A549 (cell line): ENCODE measurements around the gene CLDN6. TPM values are rescaled to one million over a fixed set of nuclear protein-coding genes. Genes with fewer than 3 reads are reported as not detected.

Source experiments
- ATAC-seq, 2 experiments: fragments of 200-7000 bp in 1 of 2; fragments of >200 bp in 1 of 2; cut with Nextera tagmentation in 1 of 2; cut with Tn5 transposase in 1 of 2; 3 replicates each; pipeline versions ENCODE4 v1.8.0 to v1.9.1; 2018 to 2020; ENCODE audit warnings: mild to moderate bottlenecking in 1 of 2, moderate library complexity in 1 of 2
- CTCF ChIA-PET: fragments of 300-600 bp; sonication (Branson Sonifier 250); formaldehyde crosslinking; extraction: SDS; loops from one replicate; lab custom pipeline; 2021; ENCODE audit warnings: antibody characterized with exemption, inconsistent platforms; lab: Yijun Ruan, JAX
- POLR2A ChIA-PET: fragments of 350-600 bp; formaldehyde crosslinking; extraction: SDS; loops from one replicate; lab custom pipeline; 2021; ENCODE audit warnings: antibody characterized with exemption, inconsistent platforms; lab: Yijun Ruan, JAX
- DNase-seq, 2 experiments: peaks; one replicate each; pipeline versions ENCODE4 v3.0.0 to v3.0.0-alpha.2; 2011 to 2016; ENCODE audit warnings: low read depth in 1 of 2, low spot score in 1 of 2
- FAIRE-seq: peaks from 2 replicates; lab custom pipeline; 2011; peaks lifted over from hg19 to GRCh38; lab: Jason Lieb, UNC
- H3K27ac ChIP-seq, 2 experiments: fragments of >200 bp; sonication (Bioruptor Twin); formaldehyde crosslinking; 3 replicates each; pipeline ENCODE4 v1.5.1; 2016 to 2017
- H3K4me1 ChIP-seq: fragments of >200 bp; sonication (Bioruptor Twin); formaldehyde crosslinking; 3 replicates; pipeline ENCODE4 v1.6.1; 2016
- H3K4me2 ChIP-seq: fragments of >200 bp; sonication (Bioruptor Twin); formaldehyde crosslinking; 3 replicates; pipeline ENCODE4 v1.6.1; 2016
- H3K4me3 ChIP-seq: fragments of >200 bp; sonication (Bioruptor Twin); formaldehyde crosslinking; 3 replicates; pipeline ENCODE4 v1.5.1; 2016
- H3K9me3 ChIP-seq: fragments of >200 bp; sonication (Bioruptor Twin); formaldehyde crosslinking; 3 replicates; pipeline ENCODE4 v1.6.1; 2016
- CHD2 ChIP-seq: fragments of 150-350 bp; IDR thresholded peaks from 2 replicates; pipeline ENCODE4 v1.6.1; 2014; ENCODE audit warnings: low read length; ENCODE audit not compliant: partially characterized antibody
- FOSL2 ChIP-seq, 2 experiments: fragments of 450-650 bp in 1 of 2; fragments of >200 bp in 1 of 2; sonication (Bioruptor Twin) in 1 of 2; formaldehyde crosslinking; IDR thresholded peaks; 2 replicates each; pipeline versions ENCODE4 v1.5.0 to v1.6.1; 2016 to 2020; ENCODE audit warnings: mild to moderate bottlenecking in 1 of 2, moderate library complexity in 1 of 2
- HEYL ChIP-seq: fragments of 250-450 bp; sonication (Bioruptor Pico); IDR thresholded peaks from 2 replicates; pipeline ENCODE4 v1.8.0; 2021; ENCODE audit warnings: mild to moderate bottlenecking, moderate library complexity
- HOXB13 ChIP-seq: fragments of 250-450 bp; sonication (Bioruptor Pico); IDR thresholded peaks from 2 replicates; pipeline ENCODE4 v1.5.0; 2020; ENCODE audit warnings: low read depth, mild to moderate bottlenecking, moderate library complexity
- KDM1A ChIP-seq: fragments of 200-600 bp; sonication (generic); IDR thresholded peaks from 2 replicates; pipeline ENCODE4 v1.6.1; 2016; ENCODE audit warnings: low read depth, mild to moderate bottlenecking
- MAFK ChIP-seq: fragments of 450-650 bp; IDR thresholded peaks from 2 replicates; pipeline ENCODE4 v1.6.1; 2014; ENCODE audit not compliant: partially characterized antibody
- NFE2L2 ChIP-seq: fragments of 150-350 bp; conservative IDR thresholded peaks from 2 replicates; pipeline ENCODE4 v1.6.1; 2014; ENCODE audit warnings: low read length
- NPAS2 ChIP-seq: fragments of 250-450 bp; sonication (Bioruptor Pico); IDR thresholded peaks from 2 replicates; pipeline ENCODE4 v1.8.0; 2022; ENCODE audit warnings: mild to moderate bottlenecking, moderate library complexity, borderline replicate concordance
- NR3C1 ChIP-seq: fragments of >200 bp; sonication (Bioruptor Twin); formaldehyde crosslinking; IDR thresholded peaks from 3 replicates; pipeline ENCODE4 v1.6.1; 2017
- POLR2AphosphoS2 ChIP-seq: conservative IDR thresholded peaks from 2 replicates; pipeline ENCODE4 v1.6.1; 2012; ENCODE audit warnings: low read length, improper control_type of control experiment, inconsistent platforms
- RAD21 ChIP-seq, 2 experiments: fragments of >200 bp in 1 of 2; sonication (Bioruptor Twin) in 1 of 2; formaldehyde crosslinking in 1 of 2; IDR thresholded peaks in 1 of 2; conservative IDR thresholded peaks in 1 of 2; 2 replicates in 1 of 2; 3 replicates in 1 of 2; pipeline ENCODE4 v1.6.1; 2012 to 2018; ENCODE audit warnings: inconsistent platforms in 1 of 2
- RARB ChIP-seq: fragments of 250-450 bp; sonication (Bioruptor Pico); IDR thresholded peaks from 2 replicates; pipeline ENCODE4 v1.8.0; 2021; ENCODE audit warnings: mild to moderate bottlenecking, moderate library complexity
- RCOR1 ChIP-seq: fragments of 150-350 bp; IDR thresholded peaks from 2 replicates; pipeline ENCODE4 v1.6.1; 2014; ENCODE audit warnings: antibody characterized with exemption, low read length, low read depth
- SREBF2 ChIP-seq: fragments of 450-650 bp; IDR thresholded peaks from 2 replicates; pipeline ENCODE4 v1.6.1; 2014; ENCODE audit warnings: mild to moderate bottlenecking, moderate library complexity
- TFCP2L1 ChIP-seq: fragments of 250-450 bp; sonication (Bioruptor Pico); IDR thresholded peaks from 2 replicates; pipeline ENCODE4 v1.5.0; 2021; ENCODE audit warnings: mild to moderate bottlenecking
- ZFP36 ChIP-seq: fragments of 450-650 bp; IDR thresholded peaks from 2 replicates; pipeline ENCODE4 v1.6.1; 2014; ENCODE audit warnings: borderline replicate concordance; ENCODE audit not compliant: partially characterized antibody
- WGBS: methylation state at CpG from one replicate; pipeline ENCODE4 v1.1.6; 2017; ENCODE audit errors: missing lambda C conversion rate; 5-methylcytosine and 5-hydroxymethylcytosine counted together
- polyA plus RNA-seq, 4 experiments: library from polyadenylated mRNA; depleted of rRNA in 3 of 4; stranded (reverse); fragments of >200 nt; fragmentation: RNase III in 1 of 4; extraction: RNeasy Plus Mini Kit Qiagen cat#74134 plus additional on column Dnase treatment in 1 of 4; gene quantifications; 2 replicates in 3 of 4; 3 replicates in 1 of 4; pipeline ENCODE4 v1.2.3, GENCODE V29; 2011 to 2017
- small RNA-seq, 6 experiments: library from RNA; depleted of rRNA; stranded (forward); fragments of <200 nt; gene quantifications; one replicate each; pipeline ENCODE3, GENCODE V24; 2012
- TF ChIP-seq, protein P1 (sequence below): fragments of 450-650 bp; IDR thresholded peaks from 2 replicates; pipeline ENCODE4 v1.6.1; 2014; ENCODE audit warnings: antibody characterized with exemption
- TF ChIP-seq, protein P2 (sequence below): fragments of >200 bp; sonication (Bioruptor Twin); formaldehyde crosslinking; IDR thresholded peaks from 3 replicates; pipeline ENCODE4 v1.5.1; 2016
- TF ChIP-seq, protein P3 (sequence below): fragments of 250-450 bp; sonication (Bioruptor Pico); IDR thresholded peaks from 2 replicates; pipeline ENCODE4 v1.5.0; 2020; ENCODE audit warnings: low read depth, mild to moderate bottlenecking, moderate library complexity

CLDN6 gene
- polyA plus RNA-seq, 2 of the 4 experiments (the other 2 are of a cell fraction) = 0.25 TPM; not detected in 1

DNA sequence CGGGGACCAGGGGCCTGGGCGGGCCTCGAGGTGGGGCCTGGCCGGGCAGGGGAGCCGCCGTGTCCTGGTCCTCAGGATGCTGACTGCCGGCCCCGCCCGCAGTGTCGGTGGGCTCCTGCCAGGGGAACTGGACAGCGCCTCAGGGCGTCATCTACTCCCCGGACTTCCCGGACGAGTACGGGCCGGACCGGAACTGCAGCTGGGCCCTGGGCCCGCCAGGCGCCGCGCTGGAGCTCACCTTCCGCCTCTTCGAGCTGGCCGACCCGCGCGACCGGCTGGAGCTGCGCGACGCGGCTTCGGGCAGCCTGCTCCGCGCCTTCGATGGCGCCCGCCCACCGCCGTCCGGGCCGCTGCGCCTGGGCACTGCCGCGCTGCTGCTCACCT is 51.2 kb downstream of the CLDN6 start:
- H3K9me3 ChIP-seq = no peaks in the 10 kb centered on the region
- TF ChIP-seq, protein P1, sequence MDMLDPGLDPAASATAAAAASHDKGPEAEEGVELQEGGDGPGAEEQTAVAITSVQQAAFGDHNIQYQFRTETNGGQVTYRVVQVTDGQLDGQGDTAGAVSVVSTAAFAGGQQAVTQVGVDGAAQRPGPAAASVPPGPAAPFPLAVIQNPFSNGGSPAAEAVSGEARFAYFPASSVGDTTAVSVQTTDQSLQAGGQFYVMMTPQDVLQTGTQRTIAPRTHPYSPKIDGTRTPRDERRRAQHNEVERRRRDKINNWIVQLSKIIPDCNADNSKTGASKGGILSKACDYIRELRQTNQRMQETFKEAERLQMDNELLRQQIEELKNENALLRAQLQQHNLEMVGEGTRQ = no peak
- TF ChIP-seq TFCP2L1 (CRISPR knock-in tag) (no peak), RCOR1 (no peak), HEYL (CRISPR knock-in tag) (no peak), RAD21 (conservative IDR thresholded peaks at IDR 0.05 in 1 of 2, IDR thresholded peaks at IDR 0.05 in 1 of 2) (no peak), HOXB13 (CRISPR knock-in tag) (no peak), KDM1A (no peak), POLR2AphosphoS2 (no peak), NR3C1 (no peak), NFE2L2 (no peak), SREBF2 (no peak), ZFP36 (no peak), RARB (CRISPR knock-in tag) (no peak)
- TF ChIP-seq, protein P2, sequence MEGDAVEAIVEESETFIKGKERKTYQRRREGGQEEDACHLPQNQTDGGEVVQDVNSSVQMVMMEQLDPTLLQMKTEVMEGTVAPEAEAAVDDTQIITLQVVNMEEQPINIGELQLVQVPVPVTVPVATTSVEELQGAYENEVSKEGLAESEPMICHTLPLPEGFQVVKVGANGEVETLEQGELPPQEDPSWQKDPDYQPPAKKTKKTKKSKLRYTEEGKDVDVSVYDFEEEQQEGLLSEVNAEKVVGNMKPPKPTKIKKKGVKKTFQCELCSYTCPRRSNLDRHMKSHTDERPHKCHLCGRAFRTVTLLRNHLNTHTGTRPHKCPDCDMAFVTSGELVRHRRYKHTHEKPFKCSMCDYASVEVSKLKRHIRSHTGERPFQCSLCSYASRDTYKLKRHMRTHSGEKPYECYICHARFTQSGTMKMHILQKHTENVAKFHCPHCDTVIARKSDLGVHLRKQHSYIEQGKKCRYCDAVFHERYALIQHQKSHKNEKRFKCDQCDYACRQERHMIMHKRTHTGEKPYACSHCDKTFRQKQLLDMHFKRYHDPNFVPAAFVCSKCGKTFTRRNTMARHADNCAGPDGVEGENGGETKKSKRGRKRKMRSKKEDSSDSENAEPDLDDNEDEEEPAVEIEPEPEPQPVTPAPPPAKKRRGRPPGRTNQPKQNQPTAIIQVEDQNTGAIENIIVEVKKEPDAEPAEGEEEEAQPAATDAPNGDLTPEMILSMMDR = no peak
- no peak overlapping the region for H3K4me3 ChIP-seq
- peaks cover 26% of the 10 kb centered on the region for H3K4me1 ChIP-seq
- no peak overlapping the region for H3K27ac ChIP-seq
- POLR2A ChIA-PET = no interaction called here
- FAIRE-seq = no peak
- DNase-seq = no peak
- no peak for ATAC-seq
- CTCF ChIA-PET = interaction anchor here (0.7 to 2.6 kb wide), 4 partner anchors 11 to 17 kb away, joined by 3 to 7 read pairs (median 4); no protein-coding TSS in a partner anchor
- H3K4me2 ChIP-seq = no peak overlapping the region
- 97% methylated on average over 43 of the region's 46 CpGs for WGBS

DNA sequence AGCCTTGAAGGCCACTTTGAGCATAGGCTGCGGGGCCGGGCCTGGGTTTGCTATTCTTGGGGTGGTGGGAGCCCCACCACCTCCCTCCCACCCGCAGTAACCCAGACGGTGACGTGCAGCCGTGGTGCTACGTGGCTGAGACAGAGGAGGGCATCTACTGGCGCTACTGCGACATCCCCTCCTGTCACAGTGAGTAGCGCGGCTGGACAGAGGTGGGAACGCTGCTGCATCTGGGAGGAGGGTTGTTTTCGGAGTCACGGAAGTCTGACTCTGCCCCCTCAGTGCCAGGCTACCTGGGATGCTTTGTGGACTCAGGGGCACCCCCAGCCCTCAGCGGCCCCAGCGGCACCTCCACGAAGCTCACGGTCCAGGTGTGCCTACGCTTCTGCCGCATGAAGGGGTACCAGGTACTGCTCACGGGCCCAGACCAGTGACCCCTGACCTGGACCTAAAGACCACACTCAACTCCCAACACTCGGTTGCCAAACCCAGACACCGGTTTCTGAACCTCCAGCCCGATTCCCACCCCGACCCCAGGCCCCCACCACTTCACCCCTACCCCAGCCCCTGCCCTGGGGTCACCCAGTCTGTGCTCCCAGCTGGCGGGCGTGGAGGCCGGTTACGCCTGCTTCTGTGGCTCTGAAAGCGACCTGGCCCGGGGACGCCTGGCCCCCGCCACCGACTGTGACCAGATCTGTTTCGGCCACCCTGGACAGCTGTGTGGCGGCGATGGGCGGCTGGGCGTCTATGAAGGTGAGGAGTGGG is 51.8 kb downstream of the CLDN6 start:
- no peak for FAIRE-seq
- Histone ChIP-seq H3K27ac (no peak overlapping the region), H3K9me3 (no peaks in the 10 kb centered on the region), H3K4me2 (no peak overlapping the region), H3K4me1 (peaks cover 26% of the 10 kb centered on the region), H3K4me3 (no peak overlapping the region)
- WGBS = 95% methylated on average over 25 of the region's 39 CpGs
- no peak for TF ChIP-seq POLR2AphosphoS2
- TF ChIP-seq CHD2 = no peak
- no peak for TF ChIP-seq RAD21 (conservative IDR thresholded peaks at IDR 0.05 in 1 of 2, IDR thresholded peaks at IDR 0.05 in 1 of 2)
- no peak for TF ChIP-seq NPAS2 (CRISPR knock-in tag)
- TF ChIP-seq HEYL (CRISPR knock-in tag) = no peak
- TF ChIP-seq FOSL2 (IDR thresholded peaks at IDR 0.05) = no peak
- TF ChIP-seq FOSL2 (CRISPR knock-in tag; IDR thresholded peaks at IDR 0.05) = no peak
- no peak for TF ChIP-seq ZFP36
- TF ChIP-seq, protein P3, sequence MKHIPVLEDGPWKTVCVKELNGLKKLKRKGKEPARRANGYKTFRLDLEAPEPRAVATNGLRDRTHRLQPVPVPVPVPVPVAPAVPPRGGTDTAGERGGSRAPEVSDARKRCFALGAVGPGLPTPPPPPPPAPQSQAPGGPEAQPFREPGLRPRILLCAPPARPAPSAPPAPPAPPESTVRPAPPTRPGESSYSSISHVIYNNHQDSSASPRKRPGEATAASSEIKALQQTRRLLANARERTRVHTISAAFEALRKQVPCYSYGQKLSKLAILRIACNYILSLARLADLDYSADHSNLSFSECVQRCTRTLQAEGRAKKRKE (CRISPR knock-in tag) = no peak
- no peak for TF ChIP-seq MAFK
- CTCF ChIA-PET = interaction anchor here (0.7 to 8.1 kb wide), 5 partner anchors 12 to 18 kb away, joined by 3 to 97 read pairs (median 6); no protein-coding TSS in a partner anchor
- POLR2A ChIA-PET = no interaction called here
- DNase-seq = no peak
- no peak for ATAC-seq

Small RNA genes within 50 kb of the gene (small RNA-seq; reads per million reads assigned to genes)
- 0 to 4.7 (median 0) reads per million in 6 experiments for gene LINC00514

Other genes with a start within 250 kb of the CLDN6 start
- 136 and 144 TPM in 2 replicates for gene ELOB, start 240.9 kb downstream of the CLDN6 start, polyA plus RNA-seq (2011; rRNA removed)
- gene ELOB, start 240.9 kb downstream of the CLDN6 start, polyA plus RNA-seq (2017; fragmentation: RNase III; extraction: RNeasy Plus Mini Kit Qiagen cat#74134 plus additional on column Dnase treatment) = 414 to 494 TPM (median 469 TPM) in 3 replicates
- gene PRSS33, start 230.6 kb downstream of the CLDN6 start, polyA plus RNA-seq (2011; rRNA removed) = not detected in 2 replicates
- 0.04 to 0.05 TPM in 2 of 3 replicates, not detected in the other for gene PRSS33, start 230.6 kb downstream of the CLDN6 start, polyA plus RNA-seq (2017; fragmentation: RNase III; extraction: RNeasy Plus Mini Kit Qiagen cat#74134 plus additional on column Dnase treatment)
- not detected in 2 replicates for gene PRSS41, start 219.7 kb downstream of the CLDN6 start, polyA plus RNA-seq (2011; rRNA removed)
- gene PRSS41, start 219.7 kb downstream of the CLDN6 start, polyA plus RNA-seq (2017; fragmentation: RNase III; extraction: RNeasy Plus Mini Kit Qiagen cat#74134 plus additional on column Dnase treatment) = not detected in 3 replicates
- gene PRSS21, start 200.9 kb downstream of the CLDN6 start, polyA plus RNA-seq (2011; rRNA removed) = 0.16 and 0.23 TPM in 2 replicates
- gene PRSS21, start 200.9 kb downstream of the CLDN6 start, polyA plus RNA-seq (2017; fragmentation: RNase III; extraction: RNeasy Plus Mini Kit Qiagen cat#74134 plus additional on column Dnase treatment) = 0.08 to 0.12 TPM in 2 of 3 replicates, not detected in the other
- gene ZG16B, start 187.9 kb downstream of the CLDN6 start, polyA plus RNA-seq (2011; rRNA removed) = 0.85 and 0.86 TPM in 2 replicates
- 0.40 to 0.59 TPM (median 0.54 TPM) in 3 replicates for gene ZG16B, start 187.9 kb downstream of the CLDN6 start, polyA plus RNA-seq (2017; fragmentation: RNase III; extraction: RNeasy Plus Mini Kit Qiagen cat#74134 plus additional on column Dnase treatment)
- gene PRSS22, start 160.0 kb downstream of the CLDN6 start, polyA plus RNA-seq (2011; rRNA removed) = not detected in 2 replicates
- 0.10 to 0.33 TPM in 2 of 3 replicates, not detected in the other for gene PRSS22, start 160.0 kb downstream of the CLDN6 start, polyA plus RNA-seq (2017; fragmentation: RNase III; extraction: RNeasy Plus Mini Kit Qiagen cat#74134 plus additional on column Dnase treatment)
- gene FLYWCH2, start 135.0 kb downstream of the CLDN6 start, polyA plus RNA-seq (2011; rRNA removed) = 22.7 and 23.2 TPM in 2 replicates
- gene FLYWCH2, start 135.0 kb downstream of the CLDN6 start, polyA plus RNA-seq (2017; fragmentation: RNase III; extraction: RNeasy Plus Mini Kit Qiagen cat#74134 plus additional on column Dnase treatment) = 40.1 to 42.1 TPM (median 41.2 TPM) in 3 replicates
- gene FLYWCH1, start 106.3 kb downstream of the CLDN6 start, polyA plus RNA-seq (2011; rRNA removed) = 9.3 and 10.6 TPM in 2 replicates
- gene FLYWCH1, start 106.3 kb downstream of the CLDN6 start, polyA plus RNA-seq (2017; fragmentation: RNase III; extraction: RNeasy Plus Mini Kit Qiagen cat#74134 plus additional on column Dnase treatment) = 20.5 to 22.5 TPM (median 22.3 TPM) in 3 replicates
- 0.28 and 0.35 TPM in 2 replicates for gene KREMEN2, start 53.9 kb downstream of the CLDN6 start, polyA plus RNA-seq (2011; rRNA removed)
- 1.4 to 1.6 TPM (median 1.5 TPM) in 3 replicates for gene KREMEN2, start 53.9 kb downstream of the CLDN6 start, polyA plus RNA-seq (2017; fragmentation: RNase III; extraction: RNeasy Plus Mini Kit Qiagen cat#74134 plus additional on column Dnase treatment)
- 8.0 and 9.0 TPM in 2 replicates for gene PAQR4, start 48.8 kb downstream of the CLDN6 start, polyA plus RNA-seq (2011; rRNA removed)
- gene PAQR4, start 48.8 kb downstream of the CLDN6 start, polyA plus RNA-seq (2017; fragmentation: RNase III; extraction: RNeasy Plus Mini Kit Qiagen cat#74134 plus additional on column Dnase treatment) = 17.5 to 18.6 TPM (median 18.5 TPM) in 3 replicates
- gene PKMYT1, start 37.7 kb downstream of the CLDN6 start, polyA plus RNA-seq (2011; rRNA removed) = 8.4 and 10.5 TPM in 2 replicates
- 50.5 to 55.2 TPM (median 52.5 TPM) in 3 replicates for gene PKMYT1, start 37.7 kb downstream of the CLDN6 start, polyA plus RNA-seq (2017; fragmentation: RNase III; extraction: RNeasy Plus Mini Kit Qiagen cat#74134 plus additional on column Dnase treatment)
- gene CLDN9, start 5.3 kb downstream of the CLDN6 start, polyA plus RNA-seq (2011; rRNA removed) = 0.03 and 0.12 TPM in 2 replicates
- gene CLDN9, start 5.3 kb downstream of the CLDN6 start, polyA plus RNA-seq (2017; fragmentation: RNase III; extraction: RNeasy Plus Mini Kit Qiagen cat#74134 plus additional on column Dnase treatment) = 0.06 to 0.16 TPM (median 0.12 TPM) in 3 replicates
- gene TNFRSF12A, start 2.2 kb upstream of the CLDN6 start, polyA plus RNA-seq (2011; rRNA removed) = 89.0 and 111 TPM in 2 replicates
- 295 to 325 TPM (median 314 TPM) in 3 replicates for gene TNFRSF12A, start 2.2 kb upstream of the CLDN6 start, polyA plus RNA-seq (2017; fragmentation: RNase III; extraction: RNeasy Plus Mini Kit Qiagen cat#74134 plus additional on column Dnase treatment)
- gene HCFC1R1, start 5.8 kb upstream of the CLDN6 start, polyA plus RNA-seq (2011; rRNA removed) = 46.4 and 60.3 TPM in 2 replicates
- gene HCFC1R1, start 5.8 kb upstream of the CLDN6 start, polyA plus RNA-seq (2017; fragmentation: RNase III; extraction: RNeasy Plus Mini Kit Qiagen cat#74134 plus additional on column Dnase treatment) = 131 to 199 TPM (median 179 TPM) in 3 replicates
- 31.8 and 32.5 TPM in 2 replicates for gene THOC6, start 5.9 kb upstream of the CLDN6 start, polyA plus RNA-seq (2011; rRNA removed)
- 48.7 to 56.5 TPM (median 53.2 TPM) in 3 replicates for gene THOC6, start 5.9 kb upstream of the CLDN6 start, polyA plus RNA-seq (2017; fragmentation: RNase III; extraction: RNeasy Plus Mini Kit Qiagen cat#74134 plus additional on column Dnase treatment)
- not detected in 2 replicates for gene BICDL2, start 18.8 kb upstream of the CLDN6 start, polyA plus RNA-seq (2011; rRNA removed)
- gene BICDL2, start 18.8 kb upstream of the CLDN6 start, polyA plus RNA-seq (2017; fragmentation: RNase III; extraction: RNeasy Plus Mini Kit Qiagen cat#74134 plus additional on column Dnase treatment) = not detected in 3 replicates
- gene MMP25, start 28.4 kb upstream of the CLDN6 start, polyA plus RNA-seq (2011; rRNA removed) = 0.03 and 0.04 TPM in 2 replicates
- gene MMP25, start 28.4 kb upstream of the CLDN6 start, polyA plus RNA-seq (2017; fragmentation: RNase III; extraction: RNeasy Plus Mini Kit Qiagen cat#74134 plus additional on column Dnase treatment) = 0.25 to 0.31 TPM (median 0.25 TPM) in 3 replicates
- gene IL32, start 47.5 kb upstream of the CLDN6 start, polyA plus RNA-seq (2011; rRNA removed) = 8.9 and 12.4 TPM in 2 replicates
- gene IL32, start 47.5 kb upstream of the CLDN6 start, polyA plus RNA-seq (2017; fragmentation: RNase III; extraction: RNeasy Plus Mini Kit Qiagen cat#74134 plus additional on column Dnase treatment) = 18.8 to 32.0 TPM (median 20.2 TPM) in 3 replicates
- 0.08 and 0.09 TPM in 2 replicates for gene ZSCAN10, start 81.1 kb upstream of the CLDN6 start, polyA plus RNA-seq (2011; rRNA removed)
- gene ZSCAN10, start 81.1 kb upstream of the CLDN6 start, polyA plus RNA-seq (2017; fragmentation: RNase III; extraction: RNeasy Plus Mini Kit Qiagen cat#74134 plus additional on column Dnase treatment) = not detected in 3 replicates
- 3.1 and 4.3 TPM in 2 replicates for gene ZNF205, start 94.4 kb upstream of the CLDN6 start, polyA plus RNA-seq (2011; rRNA removed)
- 8.5 to 9.6 TPM (median 9.2 TPM) in 3 replicates for gene ZNF205, start 94.4 kb upstream of the CLDN6 start, polyA plus RNA-seq (2017; fragmentation: RNase III; extraction: RNeasy Plus Mini Kit Qiagen cat#74134 plus additional on column Dnase treatment)
- gene ZNF213, start 116.8 kb upstream of the CLDN6 start, polyA plus RNA-seq (2011; rRNA removed) = 0.72 and 1.8 TPM in 2 replicates
- 5.9 to 6.2 TPM (median 6.1 TPM) in 3 replicates for gene ZNF213, start 116.8 kb upstream of the CLDN6 start, polyA plus RNA-seq (2017; fragmentation: RNase III; extraction: RNeasy Plus Mini Kit Qiagen cat#74134 plus additional on column Dnase treatment)
- 1.3 and 1.6 TPM in 2 replicates for gene OR1F1, start 170.0 kb upstream of the CLDN6 start, polyA plus RNA-seq (2011; rRNA removed)
- 0.20 to 0.34 TPM (median 0.31 TPM) in 3 replicates for gene OR1F1, start 170.0 kb upstream of the CLDN6 start, polyA plus RNA-seq (2017; fragmentation: RNase III; extraction: RNeasy Plus Mini Kit Qiagen cat#74134 plus additional on column Dnase treatment)
- gene ZNF200, start 217.0 kb upstream of the CLDN6 start, polyA plus RNA-seq (2011; rRNA removed) = 7.4 and 7.5 TPM in 2 replicates
- 6.5 to 6.9 TPM (median 6.7 TPM) in 3 replicates for gene ZNF200, start 217.0 kb upstream of the CLDN6 start, polyA plus RNA-seq (2017; fragmentation: RNase III; extraction: RNeasy Plus Mini Kit Qiagen cat#74134 plus additional on column Dnase treatment)
- 0.04 TPM in 1 of 2 replicates, not detected in the other for gene MEFV, start 238.4 kb upstream of the CLDN6 start, polyA plus RNA-seq (2011; rRNA removed)
- not detected in 3 replicates for gene MEFV, start 238.4 kb upstream of the CLDN6 start, polyA plus RNA-seq (2017; fragmentation: RNase III; extraction: RNeasy Plus Mini Kit Qiagen cat#74134 plus additional on column Dnase treatment)